A673 (cell line): Measurements from ENCODE around the gene CCSER1. TPM values are rescaled to one million over a fixed set of nuclear protein-coding genes. Genes with fewer than 3 reads are reported as not detected.

Source experiments
- BruUV-seq: library from RNA; stranded (reverse); fragments of 400-500 nt; replicated peaks from 2 replicates; lab custom pipeline; 2021; lab: Mats Ljungman, UMichigan
- CTCF ChIA-PET: fragments of 300-600 bp; sonication (Branson Sonifier 250); formaldehyde crosslinking; loops from one replicate; lab custom pipeline; 2022; ENCODE audit warnings: antibody characterized with exemption; lab: Charles Lee
- POLR2A ChIA-PET: fragments of 300-600 bp; sonication (Branson Sonifier 250); formaldehyde crosslinking; loops from one replicate; lab custom pipeline; 2022; ENCODE audit warnings: antibody characterized with exemption; ENCODE audit not compliant: low non-redundant PET; lab: Charles Lee
- DNase-seq: peaks from one replicate; pipeline ENCODE4 v3.0.0-alpha.2; 2015; ENCODE audit warnings: low spot score
- H3K27ac ChIP-seq: fragments of 200-600 bp; sonication (generic); 2 replicates; pipeline ENCODE4 v1.5.1; 2016; ENCODE audit warnings: mixed run types, low read depth, mild to moderate bottlenecking, mixed read lengths, antibody characterized with exemption, low read length; ENCODE audit not compliant: poor library complexity, severe bottlenecking
- H3K27me3 ChIP-seq: fragments of 200-600 bp; sonication (generic); replicated peaks from 2 replicates; pipeline ENCODE4 v1.6.1; 2017; ENCODE audit warnings: mixed run types, low read depth, mild to moderate bottlenecking, mixed read lengths, antibody characterized with exemption, low read length; ENCODE audit not compliant: insufficient read depth, poor library complexity
- H3K36me3 ChIP-seq: fragments of 200-600 bp; sonication (generic); 2 replicates; pipeline ENCODE4 v1.6.1; 2016; ENCODE audit warnings: mixed run types, mild to moderate bottlenecking, mixed read lengths, antibody characterized with exemption, low read length; ENCODE audit not compliant: insufficient read depth, poor library complexity, severe bottlenecking
- H3K4me1 ChIP-seq: fragments of 200-600 bp; sonication (generic); 2 replicates; pipeline ENCODE4 v1.6.1; 2017; ENCODE audit warnings: mixed run types, mild to moderate bottlenecking, mixed read lengths, antibody characterized with exemption, low read length; ENCODE audit not compliant: insufficient read depth, poor library complexity, severe bottlenecking
- H3K4me3 ChIP-seq: fragments of 200-600 bp; sonication (generic); 2 replicates; pipeline ENCODE4 v1.5.1; 2016; ENCODE audit warnings: low read depth, mixed run types, mild to moderate bottlenecking, mixed read lengths, low read length; ENCODE audit not compliant: poor library complexity, severe bottlenecking
- H3K9me3 ChIP-seq: fragments of 200-600 bp; sonication (generic); 2 replicates; pipeline ENCODE4 v1.6.1; 2016; ENCODE audit warnings: mixed run types, low read depth, mild to moderate bottlenecking, mixed read lengths, antibody characterized with exemption, low read length; ENCODE audit not compliant: poor library complexity, severe bottlenecking
- EZH2 ChIP-seq: fragments of 200-600 bp; sonication (generic); IDR thresholded peaks from 2 replicates; pipeline ENCODE4 v1.6.1; 2017; ENCODE audit warnings: borderline replicate concordance, low read depth, mild to moderate bottlenecking, mixed read lengths, antibody characterized with exemption, low read length; ENCODE audit not compliant: poor library complexity, severe bottlenecking
- intact Hi-C: fragments of 100-400 bp; cut with micrococcal nuclease; formaldehyde crosslinking; loops from one replicate; pipeline ENCODE4 v1.10.0; 2022; ENCODE audit not compliant: unreplicated experiment
- total RNA-seq: library from RNA; stranded (reverse); gene quantifications from 2 replicates; pipeline ENCODE4 v1.2.3, GENCODE V29; 2021
- TF ChIP-seq, protein P1 (sequence below): fragments of 300-800, 200-600 bp; sonication (generic); conservative IDR thresholded peaks from 2 replicates; pipeline ENCODE4 v1.5.1; 2017; ENCODE audit warnings: low read depth, mild to moderate bottlenecking, antibody characterized with exemption, low read length, moderate library complexity, mixed read lengths

Gene CCSER1
- total RNA-seq, 1 experiment from 2014 or later: not detected

DNA sequence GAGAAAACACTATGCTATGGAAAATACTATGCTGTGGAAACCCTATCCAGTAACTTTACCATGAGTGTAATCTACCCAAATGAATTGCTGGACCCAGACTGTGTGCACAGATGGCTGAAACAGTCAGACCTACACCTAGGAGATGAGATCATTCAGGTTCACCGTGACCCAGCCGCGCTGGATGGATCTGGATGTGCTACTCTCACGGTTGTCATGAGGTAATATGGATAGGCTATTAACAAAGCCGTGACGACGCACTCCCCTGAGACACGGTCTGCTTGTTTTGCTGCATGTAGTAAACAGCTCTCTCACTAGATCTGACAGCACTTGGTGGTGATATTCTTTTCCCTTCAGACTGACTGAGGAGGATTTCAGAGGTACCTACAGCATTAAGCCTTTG lies 1344.1 kb downstream of the CCSER1 start:
- H3K4me1 ChIP-seq: no peaks in the 10 kb centered on the region
- TF ChIP-seq, protein P1, sequence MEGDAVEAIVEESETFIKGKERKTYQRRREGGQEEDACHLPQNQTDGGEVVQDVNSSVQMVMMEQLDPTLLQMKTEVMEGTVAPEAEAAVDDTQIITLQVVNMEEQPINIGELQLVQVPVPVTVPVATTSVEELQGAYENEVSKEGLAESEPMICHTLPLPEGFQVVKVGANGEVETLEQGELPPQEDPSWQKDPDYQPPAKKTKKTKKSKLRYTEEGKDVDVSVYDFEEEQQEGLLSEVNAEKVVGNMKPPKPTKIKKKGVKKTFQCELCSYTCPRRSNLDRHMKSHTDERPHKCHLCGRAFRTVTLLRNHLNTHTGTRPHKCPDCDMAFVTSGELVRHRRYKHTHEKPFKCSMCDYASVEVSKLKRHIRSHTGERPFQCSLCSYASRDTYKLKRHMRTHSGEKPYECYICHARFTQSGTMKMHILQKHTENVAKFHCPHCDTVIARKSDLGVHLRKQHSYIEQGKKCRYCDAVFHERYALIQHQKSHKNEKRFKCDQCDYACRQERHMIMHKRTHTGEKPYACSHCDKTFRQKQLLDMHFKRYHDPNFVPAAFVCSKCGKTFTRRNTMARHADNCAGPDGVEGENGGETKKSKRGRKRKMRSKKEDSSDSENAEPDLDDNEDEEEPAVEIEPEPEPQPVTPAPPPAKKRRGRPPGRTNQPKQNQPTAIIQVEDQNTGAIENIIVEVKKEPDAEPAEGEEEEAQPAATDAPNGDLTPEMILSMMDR: no peak
- TF ChIP-seq EZH2: no peak
- ChIA-PET POLR2A (no interaction called here), CTCF (no interaction called here)
- intact Hi-C loops: no loop called here
- DNase-seq: no peak
- H3K36me3 ChIP-seq: no peaks in the 10 kb centered on the region
- BruUV-seq: no TSS peak
- H3K27me3 ChIP-seq: no peaks in the 10 kb centered on the region
- H3K27ac ChIP-seq: no peak overlapping the region
- no peaks in the 10 kb centered on the region for H3K9me3 ChIP-seq
- no peak overlapping the region for H3K4me3 ChIP-seq

DNA sequence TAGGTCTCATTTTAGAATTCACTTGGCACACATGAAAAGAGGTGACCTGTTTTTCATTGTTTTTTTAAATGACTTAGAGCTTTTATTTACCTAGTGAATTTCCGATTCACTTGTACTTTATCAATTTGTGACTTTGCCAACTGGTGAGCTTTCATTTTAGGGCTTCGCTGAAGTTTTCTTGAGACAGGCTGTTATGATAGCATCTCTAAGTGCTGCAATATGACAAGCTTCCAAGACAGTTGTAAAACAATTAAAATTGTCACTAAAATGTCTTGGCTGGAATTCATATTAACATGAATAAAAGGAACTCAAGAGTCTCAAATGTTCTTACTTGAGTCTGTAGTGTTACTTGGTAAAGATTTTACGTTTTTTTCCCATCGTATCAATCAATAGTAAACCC lies 1344.9 kb downstream of the CCSER1 start:
- Histone ChIP-seq H3K27me3 (no peaks in the 10 kb centered on the region), H3K4me3 (no peak overlapping the region), H3K4me1 (no peaks in the 10 kb centered on the region), H3K36me3 (no peaks in the 10 kb centered on the region), H3K27ac (no peak overlapping the region), H3K9me3 (no peaks in the 10 kb centered on the region)
- no peak for DNase-seq
- ChIA-PET POLR2A (no interaction called here), CTCF (no interaction called here)
- TF ChIP-seq EZH2: no peak
- TF ChIP-seq, protein P1: no peak
- no TSS peak for BruUV-seq
- intact Hi-C loops: no loop called here

DNA sequence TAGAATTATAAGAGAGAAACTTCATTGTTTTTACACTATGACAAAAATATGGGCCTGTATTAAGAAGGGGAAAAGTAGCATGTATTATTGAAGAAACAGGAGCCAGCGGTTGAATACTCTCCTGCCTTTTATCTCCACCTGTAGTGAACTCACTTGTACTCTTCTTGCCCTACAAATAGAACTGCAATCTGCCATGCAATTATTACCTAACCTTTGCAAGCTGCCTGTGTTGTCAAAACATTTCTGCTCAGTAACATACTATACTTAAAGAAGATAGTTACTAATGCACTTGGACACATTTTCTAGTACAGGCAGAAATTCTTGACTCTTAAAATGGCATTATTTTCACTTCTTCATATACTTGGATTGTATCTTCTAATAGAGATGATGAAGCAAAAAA lies 1358.2 kb downstream of the CCSER1 start:
- Histone ChIP-seq H3K4me3 (no peak overlapping the region), H3K4me1 (no peaks in the 10 kb centered on the region), H3K36me3 (no peaks in the 10 kb centered on the region), H3K27me3 (no peaks in the 10 kb centered on the region), H3K9me3 (no peaks in the 10 kb centered on the region), H3K27ac (no peak overlapping the region)
- TF ChIP-seq, protein P1: no peak
- TF ChIP-seq EZH2: no peak
- ChIA-PET CTCF (no interaction called here), POLR2A (no interaction called here)
- no peak for DNase-seq
- BruUV-seq: no TSS peak
- intact Hi-C loops: no loop called here
